ENCODE data around the gene PALM3. TPM values are rescaled to one million over a fixed set of nuclear protein-coding genes. Genes with fewer than 3 reads are reported as not detected.
A peak's percentile ranks its signal among the peaks of the same experiment; 100 is the strongest.

The PALM3 gene
- polyA plus RNA-seq, 2 donors, result 0.08 to 0.45 TPM

DNA sequence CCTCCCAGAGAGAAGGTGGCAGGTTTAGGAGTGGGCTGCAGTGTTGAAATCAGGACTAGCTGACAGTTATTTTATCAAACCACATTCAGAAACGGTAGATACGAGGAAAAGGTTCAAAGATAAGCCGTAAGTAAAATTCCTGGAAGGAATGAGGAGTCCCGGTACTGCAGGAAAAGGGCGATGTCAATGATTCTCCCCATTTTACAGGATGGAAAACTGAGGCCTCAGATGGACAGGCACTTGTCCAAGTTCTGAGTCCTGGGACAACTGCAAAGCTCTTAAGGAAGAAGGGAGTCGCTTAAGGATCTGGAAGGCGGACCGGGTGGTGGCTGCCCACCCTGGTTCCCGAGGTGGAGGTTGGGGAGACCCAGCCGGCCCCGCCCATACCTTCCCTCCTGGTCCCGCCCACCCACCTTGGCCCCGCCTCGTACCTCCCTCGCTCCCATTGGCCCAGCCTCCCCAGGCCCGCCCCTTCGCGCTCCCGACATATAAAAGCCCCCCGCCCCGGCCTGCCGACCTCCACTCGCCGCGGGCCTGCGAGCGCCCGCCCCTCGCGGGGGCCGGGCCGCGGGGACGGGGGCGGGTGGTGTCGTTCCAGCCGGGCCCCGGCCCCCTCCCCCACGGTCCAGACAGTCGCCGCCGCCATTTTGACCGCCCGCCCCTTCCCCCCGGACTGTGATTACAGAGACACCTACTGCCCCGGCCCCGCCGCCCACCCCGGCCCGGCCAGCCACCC, 56.4 kb downstream of the PALM3 start:
- Histone ChIP-seq H3K27ac (ENCODE audit: low read depth in 2 of 2, low read length in 1 of 2) (peak overlapping the region; percentile 96 to 100), H3K4me1 (ENCODE audit: control insufficient read depth in 2 of 2, insufficient read depth in 2 of 2, low read length in 1 of 2) (peaks cover 0 to 5% of the 10 kb centered on the region in 2 donors), H3K27me3 (ENCODE audit: control insufficient read depth in 1 of 2, insufficient read depth in 2 of 2, low read length in 2 of 2) (no peaks in the 10 kb centered on the region), H3K4me3 (ENCODE audit: low read depth in 1 of 2, low read length in 2 of 2) (peak overlapping the region; percentile 57 to 72), H3K9me3 (ENCODE audit: control insufficient read depth in 2 of 2, insufficient read depth in 1 of 2, low read depth in 1 of 2, low read length in 1 of 2) (no peaks in the 10 kb centered on the region), H3K36me3 (ENCODE audit: control insufficient read depth in 2 of 2, insufficient read depth in 2 of 2, low read length in 1 of 2) (no peaks in the 10 kb centered on the region)
- WGBS, 2 donors, result 5 to 8% methylated on average over 21 to 50 of the region's 50 CpGs

DNA sequence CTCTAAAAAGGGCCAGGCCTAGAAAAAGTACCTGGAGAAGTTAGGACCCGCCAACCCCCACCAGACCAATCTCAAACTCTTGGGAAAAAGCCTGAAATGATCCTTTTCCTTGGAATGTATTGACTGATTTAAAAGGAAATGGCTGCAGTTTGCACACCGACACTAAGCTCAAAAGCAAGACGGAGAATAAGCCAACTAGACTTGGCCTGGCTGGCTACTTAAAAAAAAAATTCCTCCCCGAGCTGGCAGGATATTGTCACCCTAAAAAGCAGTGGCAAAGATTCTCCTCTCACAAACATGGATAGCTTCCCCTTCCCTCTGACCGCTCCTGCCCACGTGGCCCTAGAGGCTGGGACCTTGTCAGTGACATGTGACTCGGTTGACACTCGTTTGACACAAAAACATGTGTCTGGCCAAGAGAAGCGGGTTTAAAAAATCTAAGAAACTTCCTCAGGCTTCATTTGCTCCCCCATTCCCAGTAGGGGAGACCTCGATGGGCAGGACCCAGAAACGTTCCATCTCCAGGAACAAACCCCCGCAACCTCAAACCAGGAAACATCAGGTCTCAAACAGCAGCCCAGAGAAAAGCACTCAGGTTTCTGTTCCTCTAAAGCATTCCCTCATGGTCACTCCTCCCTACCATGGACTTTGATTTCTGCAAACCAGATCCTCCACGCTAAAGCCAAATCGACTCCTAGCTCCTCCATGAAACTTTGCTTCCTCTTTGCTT, 57.1 kb downstream of the PALM3 start:
- Histone ChIP-seq H3K9me3 (ENCODE audit: control insufficient read depth in 2 of 2, insufficient read depth in 1 of 2, low read depth in 1 of 2, low read length in 1 of 2) (no peaks in the 10 kb centered on the region), H3K27me3 (ENCODE audit: control insufficient read depth in 1 of 2, insufficient read depth in 2 of 2, low read length in 2 of 2) (no peaks in the 10 kb centered on the region), H3K4me1 (ENCODE audit: control insufficient read depth in 2 of 2, insufficient read depth in 2 of 2, low read length in 1 of 2) (peaks cover 0 to 5% of the 10 kb centered on the region in 2 donors), H3K36me3 (ENCODE audit: control insufficient read depth in 2 of 2, insufficient read depth in 2 of 2, low read length in 1 of 2) (no peaks in the 10 kb centered on the region), H3K4me3 (ENCODE audit: low read depth in 1 of 2, low read length in 2 of 2) (peak overlapping the region in 1 of 2 donors; percentile 5), H3K27ac (ENCODE audit: low read depth in 2 of 2, low read length in 1 of 2) (peak overlapping the region; percentile 96 to 100)
- 12 to 14% methylated on average over 14 of the region's 14 CpGs for WGBS, 2 donors

Other genes with a start within 250 kb of the PALM3 start
- not detected for gene NANOS3, start 184.9 kb downstream of the PALM3 start, polyA plus RNA-seq
- 10 to 100 TPM in 1 of 2 donors, 1 to 10 TPM in 1; 7.5 to 13.0 TPM for gene BRME1, start 156.0 kb downstream of the PALM3 start, polyA plus RNA-seq
- gene CC2D1A, start 155.9 kb downstream of the PALM3 start, polyA plus RNA-seq, result 10 to 100 TPM; 34.0 to 58.9 TPM
- 1 to 10 TPM; 3.9 to 5.3 TPM for gene PODNL1, start 123.7 kb downstream of the PALM3 start, polyA plus RNA-seq
- gene DCAF15, start 109.6 kb downstream of the PALM3 start, polyA plus RNA-seq, result 10 to 100 TPM; 31.6 to 50.5 TPM
- 1 to 10 TPM; 3.8 to 6.6 TPM for gene RFX1, start 55.8 kb downstream of the PALM3 start, polyA plus RNA-seq
- not detected for gene RLN3, start 33.9 kb downstream of the PALM3 start, polyA plus RNA-seq
- 1 to 10 TPM; 1.3 to 2.3 TPM for gene IL27RA, start 30.3 kb downstream of the PALM3 start, polyA plus RNA-seq
- 1 to 10 TPM; 3.1 to 7.1 TPM for gene MISP3, start 10.7 kb upstream of the PALM3 start, polyA plus RNA-seq
- gene C19orf67, start 23.7 kb upstream of the PALM3 start, polyA plus RNA-seq, result not detected
- gene SAMD1, start 28.7 kb upstream of the PALM3 start, polyA plus RNA-seq, result 10 to 100 TPM; 27.6 to 28.4 TPM
- gene PRKACA, start 55.7 kb upstream of the PALM3 start, polyA plus RNA-seq, result 10 to 100 TPM; 31.2 to 32.2 TPM
- gene ASF1B, start 74.5 kb upstream of the PALM3 start, polyA plus RNA-seq, result 10 to 100 TPM in 1 of 2 donors, 1 to 10 TPM in 1; 9.1 to 14.6 TPM
- 10 to 100 TPM in 1 of 2 donors, 1 to 10 TPM in 1; 4.7 to 11.1 TPM for gene ADGRL1, start 144.1 kb upstream of the PALM3 start, polyA plus RNA-seq